GM12878 (cell line): ENCODE measurements around the gene IFNA4. TPM values are rescaled to one million over a fixed set of nuclear protein-coding genes. Genes with fewer than 3 reads are reported as not detected.

Experiments
- ATAC-seq: fragments of 200-7000 bp; cut with Tn5 transposase; 3 replicates; pipeline ENCODE4 v1.9.1; 2020; ENCODE audit warnings: mild to moderate bottlenecking, moderate library complexity
- BruUV-seq: library from RNA; stranded (reverse); fragments of 400-500 nt; replicated peaks from 2 replicates; lab custom pipeline; 2021; lab: Mats Ljungman, UMichigan
- CTCF ChIA-PET: fragments of 300-600 bp; sonication (Branson Sonifier 250); formaldehyde crosslinking; extraction: SDS; loops from one replicate; lab custom pipeline; 2021; ENCODE audit warnings: inconsistent platforms; lab: Yijun Ruan, JAX
- POLR2A ChIA-PET: fragments of 350-600 bp; formaldehyde crosslinking; extraction: SDS; loops from one replicate; lab custom pipeline; 2021; ENCODE audit warnings: inconsistent platforms; lab: Charles Lee
- RAD21 ChIA-PET: fragments of 300-600 bp; sonication (Branson Sonifier 250); formaldehyde crosslinking; loops from one replicate; lab custom pipeline; 2023; ENCODE audit warnings: antibody characterized with exemption; ENCODE audit not compliant: unreplicated experiment; lab: Charles Lee
- SMC1A ChIA-PET: fragments of 300-600 bp; sonication (Branson Sonifier 250); formaldehyde crosslinking; loops from one replicate; lab custom pipeline; 2023; ENCODE audit not compliant: unreplicated experiment, uncharacterized antibody; lab: Charles Lee
- DNase-seq: peaks from one replicate; pipeline ENCODE4 v3.0.0-alpha.2; 2011; ENCODE audit warnings: low read depth, low spot score
- FAIRE-seq: peaks from 3 replicates; lab custom pipeline; 2011; peaks lifted over from hg19 to GRCh38; lab: Jason Lieb, UNC
- H2AFZ ChIP-seq: 2 replicates; pipeline ENCODE4 v1.6.0; 2011; ENCODE audit warnings: low read depth, low read length, control low read depth; ENCODE audit not compliant: control insufficient read depth
- H3K27ac ChIP-seq: 2 replicates; pipeline ENCODE4 v1.5.1; 2011; ENCODE audit warnings: control low read depth; ENCODE audit not compliant: control insufficient read depth, insufficient read depth
- H3K27me3 ChIP-seq, 2 experiments: replicated peaks in 1 of 2; 2 replicates each; pipeline versions ENCODE4 v1.6.0 to v1.6.1; 2011; ENCODE audit warnings: low read length in 1 of 2; ENCODE audit not compliant: control insufficient read depth in 2 of 2, insufficient read depth in 2 of 2
- H3K36me3 ChIP-seq, 2 experiments: 2 replicates each; pipeline ENCODE4 v1.5.1; 2011; ENCODE audit warnings: low read length in 1 of 2; ENCODE audit not compliant: control insufficient read depth in 2 of 2, insufficient read depth in 2 of 2
- H3K4me1 ChIP-seq: 2 replicates; pipeline ENCODE4 v1.6.1; 2011; ENCODE audit warnings: mild to moderate bottlenecking, low read length, moderate library complexity, mixed read lengths; ENCODE audit not compliant: control insufficient read depth, insufficient read depth
- H3K4me2 ChIP-seq: 2 replicates; pipeline ENCODE4 v1.6.0; 2011; ENCODE audit warnings: control low read depth; ENCODE audit not compliant: control insufficient read depth, insufficient read depth
- H3K4me3 ChIP-seq: fragments of 200-600 bp; sonication (generic); 2 replicates; pipeline ENCODE4 v1.5.1; 2016
- H3K79me2 ChIP-seq: 2 replicates; pipeline ENCODE4 v1.6.0; 2011; ENCODE audit warnings: low read length; ENCODE audit not compliant: control insufficient read depth, insufficient read depth
- H3K9ac ChIP-seq: 2 replicates; pipeline ENCODE4 v1.8.0; 2011; ENCODE audit warnings: low read length, control low read depth, mixed read lengths; ENCODE audit not compliant: control insufficient read depth, insufficient read depth
- H3K9me3 ChIP-seq: replicated peaks from 3 replicates; pipeline ENCODE4 v1.5.1; 2011; ENCODE audit warnings: mild to moderate bottlenecking, low read length; ENCODE audit not compliant: control insufficient read depth, insufficient read depth
- H4K20me1 ChIP-seq: 2 replicates; pipeline ENCODE4 v1.6.0; 2011; ENCODE audit not compliant: control insufficient read depth, insufficient read depth
- CTCF ChIP-seq, 3 experiments: IDR thresholded peaks in 2 of 3; conservative IDR thresholded peaks in 1 of 3; 2 replicates each; pipeline ENCODE4 v1.5.1; 2011; ENCODE audit warnings: low read depth in 3 of 3, low read length in 3 of 3, mild to moderate bottlenecking in 3 of 3, control low read depth in 2 of 3, moderate library complexity in 2 of 3, inconsistent platforms in 1 of 3, mixed read lengths in 1 of 3; ENCODE audit not compliant: control insufficient read depth in 2 of 3, insufficient read depth in 1 of 3; ENCODE audit errors: extremely low read depth in 1 of 3
- CUX1 ChIP-seq: IDR thresholded peaks from 2 replicates; pipeline ENCODE4 v1.6.1; 2012; ENCODE audit warnings: improper control_type of control experiment, low read depth, low read length; ENCODE audit not compliant: insufficient replicate concordance
- FOXK2 ChIP-seq: fragments of 450-650 bp; IDR thresholded peaks from 2 replicates; pipeline ENCODE4 v1.6.1; 2017; ENCODE audit warnings: mild to moderate bottlenecking, moderate library complexity
- HCFC1 ChIP-seq: fragments of 150-350 bp; IDR thresholded peaks from 2 replicates; pipeline ENCODE4 v1.6.1; 2014; ENCODE audit warnings: low read length
- HDAC6 ChIP-seq: fragments of 200-600 bp; sonication (generic); IDR thresholded peaks from one replicate; pipeline ENCODE4 v1.8.0; 2017; ENCODE audit warnings: antibody characterized with exemption; ENCODE audit not compliant: unreplicated experiment
- JUND ChIP-seq: IDR thresholded peaks from 2 replicates; pipeline ENCODE4 v1.6.1; 2012; ENCODE audit warnings: low read depth, mild to moderate bottlenecking, low read length, improper control_type of control experiment, moderate library complexity
- NKRF ChIP-seq: fragments of 450-650 bp; conservative IDR thresholded peaks from 2 replicates; pipeline ENCODE4 v1.6.1; 2017; ENCODE audit warnings: mild to moderate bottlenecking, moderate library complexity
- RELA ChIP-seq: fragments of 450-650 bp; IDR thresholded peaks from 2 replicates; pipeline ENCODE4 v1.8.0; 2014; ENCODE audit warnings: borderline replicate concordance; ENCODE audit not compliant: partially characterized antibody
- RELB ChIP-seq: fragments of 450-650 bp; IDR thresholded peaks from 2 replicates; pipeline ENCODE4 v1.6.1; 2017; ENCODE audit warnings: low read depth, mild to moderate bottlenecking, moderate library complexity
- SMAD5 ChIP-seq: IDR thresholded peaks from 2 replicates; pipeline ENCODE4 v1.6.1; 2016; ENCODE audit warnings: antibody characterized with exemption, low read depth
- TCF3 ChIP-seq: IDR thresholded peaks from 2 replicates; pipeline ENCODE4 v1.6.1; 2012; ENCODE audit warnings: low read depth, mild to moderate bottlenecking, low read length, borderline replicate concordance; ENCODE audit not compliant: insufficient read depth
- TCF7 ChIP-seq: IDR thresholded peaks from 2 replicates; pipeline ENCODE4 v1.6.1; 2014; ENCODE audit warnings: antibody characterized with exemption, borderline replicate concordance
- ZNF384 ChIP-seq: IDR thresholded peaks from 2 replicates; pipeline ENCODE4 v1.6.1; 2012; ENCODE audit warnings: low read depth, mild to moderate bottlenecking, low read length, improper control_type of control experiment, borderline replicate concordance
- ZZZ3 ChIP-seq: IDR thresholded peaks from 2 replicates; pipeline ENCODE4 v1.6.1; 2011; ENCODE audit warnings: low read depth; ENCODE audit not compliant: control insufficient read depth, insufficient read length
- WGBS: methylation state at CpG from one replicate; pipeline ENCODE4 v1.1.6; 2016; ENCODE audit warnings: low lambda C conversion rate; ENCODE audit not compliant: insufficient replicate concordance, insufficient coverage; ENCODE audit errors: missing lambda C conversion rate; 5-methylcytosine and 5-hydroxymethylcytosine counted together
- in situ Hi-C: fragments of 300-500 bp; cut with MboI; formaldehyde crosslinking; loops from 9 replicates; pipeline ENCODE4 v1.14.3; 2018; ENCODE audit warnings: mixed read lengths
- intact Hi-C: fragments of 100-400 bp; cut with micrococcal nuclease; formaldehyde crosslinking; loops from one replicate; pipeline ENCODE4 v1.14.2; 2022; ENCODE audit not compliant: unreplicated experiment
- polyA plus RNA-seq, 11 experiments: library from polyadenylated mRNA; depleted of rRNA in 4 of 11; unstranded in 6 of 11; stranded (reverse) in 5 of 11; fragments of >200 nt; fragmentation: Nextera tagmentation in 4 of 11; fragmentation: Illumina TruSeq in 1 of 11; extraction: Ambion mirVana in 4 of 11; extraction: Trizol in 1 of 11; gene quantifications; 1 replicate in 1 of 11; 2 replicates in 10 of 11; pipeline versions ENCODE4 v1.2.1 to v1.2.3, GENCODE V29; 2011 to 2016; ENCODE audit warnings: inconsistent platforms in 2 of 11, missing spikeins in 2 of 11, low read depth in 1 of 11
- total RNA-seq, 4 experiments: library from RNA; depleted of rRNA in 3 of 4; stranded (reverse); fragments of >200 nt in 3 of 4; fragmentation: Illumina TruSeq in 1 of 4; extraction: Trizol in 1 of 4; gene quantifications; 2 replicates each; pipeline versions ENCODE4 v1.2.1 to v1.2.3, GENCODE V29; 2013 to 2021

Gene IFNA4
- total and polyA plus RNA-seq, 10 of the 15 experiments (the other 5 are each of a cell fraction or from before 2014, with no cell fraction given), result not detected

GRCh38 chr9:21210311-21210710 is 22.9 kb upstream of the IFNA4 start:
- WGBS, result 55% methylated on average over 7 of the region's 7 CpGs
- Histone ChIP-seq H3K9ac (no peak overlapping the region), H3K36me3 (no peaks in the 10 kb centered on the region), H3K4me2 (no peak overlapping the region), H3K27ac (no peak overlapping the region), H2AFZ (no peak overlapping the region), H3K4me1 (no peaks in the 10 kb centered on the region; the same call in 1 of the 2 replicates), H3K27me3 (no peaks in the 10 kb centered on the region), H3K9me3 (no peaks in the 10 kb centered on the region), H4K20me1 (no peaks in the 10 kb centered on the region), H3K4me3 (no peak overlapping the region), H3K79me2 (no peaks in the 10 kb centered on the region)
- FAIRE-seq (no peak), ATAC-seq (no peak), DNase-seq (no peak)
- CTCF ChIA-PET, result interaction anchor here (1.0 kb wide), 1 partner anchor 116 kb away, joined by 3 read pairs; no protein-coding TSS in a partner anchor
- no TSS peak for BruUV-seq
- intact Hi-C loops (no loop called here), in situ Hi-C loops (no loop called here)
- RAD21 ChIA-PET, result no interaction called here
- SMC1A ChIA-PET, result no interaction called here
- POLR2A ChIA-PET, result no interaction called here
- TF ChIP-seq HDAC6 (no peak), SMAD5 (no peak), TCF7 (no peak), TCF3 (no peak), CUX1 (no peak), CTCF (IDR thresholded peaks at IDR 0.05 in 2 of 3, conservative IDR thresholded peaks at IDR 0.05 in 1 of 3; ENCODE audit: control insufficient read depth in 2 of 3, extremely low read depth in 1 of 3, insufficient read depth in 1 of 3, low read depth in 3 of 3, low read length in 3 of 3) (no peak), RELB (no peak), RELA (no peak), NKRF (no peak), ZNF384 (no peak), HCFC1 (no peak), ZZZ3 (no peak), JUND (no peak), FOXK2 (no peak)
